Mammary epithelial cell (primary cell): Measurements from ENCODE around the gene UNC5C.

Experiments used
- EZH2 ChIP-seq: IDR thresholded peaks from 2 replicates; pipeline ENCODE4 v1.6.1; 2012; ENCODE audit warnings: low read length, inconsistent platforms, borderline replicate concordance
- TF ChIP-seq, protein P1 (sequence below), 2 donors: IDR thresholded peaks in 1 of 2; conservative IDR thresholded peaks in 1 of 2; 2 replicates each; pipeline ENCODE4 v1.5.1; 2011 to 2012; ENCODE audit warnings: inconsistent platforms in 2 of 2, low read length in 2 of 2, mild to moderate bottlenecking in 2 of 2, control low read depth in 1 of 2, low read depth in 1 of 2; ENCODE audit not compliant: insufficient read depth in 1 of 2; ENCODE audit errors: extremely low read depth in 1 of 2

DNA sequence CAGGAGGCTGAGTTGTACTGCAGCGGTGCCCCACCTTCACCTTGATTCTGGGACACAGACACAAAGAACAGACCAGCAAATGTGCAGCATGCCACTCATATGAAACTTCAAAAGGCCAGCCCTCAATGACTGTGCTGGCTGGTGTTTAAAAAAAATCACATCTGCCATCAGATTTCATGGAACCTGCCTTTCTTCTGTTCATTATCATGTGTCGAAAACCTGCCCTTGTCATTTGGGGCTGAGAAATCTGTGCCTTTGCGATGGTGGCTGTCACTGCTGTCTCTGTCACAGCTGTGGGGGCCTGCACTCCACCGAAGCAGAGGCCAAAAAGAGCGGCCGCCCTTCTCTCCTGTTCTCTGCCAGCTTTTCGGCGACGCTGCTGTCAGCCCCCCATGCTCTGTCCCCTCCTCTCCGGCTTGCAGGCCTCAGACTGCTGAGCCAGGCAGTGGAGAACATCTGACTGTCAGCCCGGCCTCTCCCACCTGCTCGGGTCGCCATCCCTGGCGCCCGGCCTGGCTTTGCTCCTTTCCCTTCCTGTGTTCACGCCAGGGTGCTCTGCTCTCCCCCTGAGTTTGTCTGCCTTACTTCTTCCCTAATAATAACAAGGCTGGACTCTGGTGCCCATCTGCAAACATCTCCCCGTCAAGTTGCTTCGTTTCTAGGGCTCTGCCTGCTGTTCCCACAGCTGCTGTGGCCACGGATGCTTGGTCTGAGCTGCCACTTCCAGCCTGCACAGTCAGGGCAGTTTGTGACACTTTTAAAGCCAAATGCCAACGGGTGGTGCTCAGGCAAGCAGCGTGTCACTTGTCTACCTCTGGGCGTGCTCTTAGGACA is 355.2 kb downstream of the UNC5C start:
- TF ChIP-seq, protein P1, sequence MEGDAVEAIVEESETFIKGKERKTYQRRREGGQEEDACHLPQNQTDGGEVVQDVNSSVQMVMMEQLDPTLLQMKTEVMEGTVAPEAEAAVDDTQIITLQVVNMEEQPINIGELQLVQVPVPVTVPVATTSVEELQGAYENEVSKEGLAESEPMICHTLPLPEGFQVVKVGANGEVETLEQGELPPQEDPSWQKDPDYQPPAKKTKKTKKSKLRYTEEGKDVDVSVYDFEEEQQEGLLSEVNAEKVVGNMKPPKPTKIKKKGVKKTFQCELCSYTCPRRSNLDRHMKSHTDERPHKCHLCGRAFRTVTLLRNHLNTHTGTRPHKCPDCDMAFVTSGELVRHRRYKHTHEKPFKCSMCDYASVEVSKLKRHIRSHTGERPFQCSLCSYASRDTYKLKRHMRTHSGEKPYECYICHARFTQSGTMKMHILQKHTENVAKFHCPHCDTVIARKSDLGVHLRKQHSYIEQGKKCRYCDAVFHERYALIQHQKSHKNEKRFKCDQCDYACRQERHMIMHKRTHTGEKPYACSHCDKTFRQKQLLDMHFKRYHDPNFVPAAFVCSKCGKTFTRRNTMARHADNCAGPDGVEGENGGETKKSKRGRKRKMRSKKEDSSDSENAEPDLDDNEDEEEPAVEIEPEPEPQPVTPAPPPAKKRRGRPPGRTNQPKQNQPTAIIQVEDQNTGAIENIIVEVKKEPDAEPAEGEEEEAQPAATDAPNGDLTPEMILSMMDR (conservative IDR thresholded peaks at IDR 0.05 in 1 of 2, IDR thresholded peaks at IDR 0.05 in 1 of 2; ENCODE audit: extremely low read depth in 1 of 2, insufficient read depth in 1 of 2, low read depth in 1 of 2, low read length in 2 of 2), result no peak
- TF ChIP-seq EZH2, result no peak
